Pancreas (tissue), 10 donors: ENCODE measurements around the gene DUSP3. TPM values are rescaled to one million over a fixed set of nuclear protein-coding genes. Genes with fewer than 3 reads are reported as not detected.

ENCODE experiments used
- ATAC-seq, 4 donors: fragments of 200-7000 bp; cut with Tn5 transposase; one replicate each; pipeline versions ENCODE4 v1.8.0 to v1.9.1; 2020; ENCODE audit warnings: mild to moderate bottlenecking in 4 of 4, moderate library complexity in 4 of 4
- DNase-seq, 6 donors: peaks; one replicate each; pipeline ENCODE4 v3.0.0-alpha.2; 2020
- FAIRE-seq: peaks from 2 replicates; lab custom pipeline; 2012; peaks lifted over from hg19 to GRCh38; lab: Jason Lieb, UNC
- H3K27ac ChIP-seq, 4 donors: fragments of 200-600 bp; sonication (generic); 1 replicate in 3 of 4; 2 replicates in 1 of 4; pipeline versions ENCODE4 v1.5.0 to v1.8.0; 2020
- H3K27me3 ChIP-seq, 4 donors: fragments of 200-600 bp; one replicate each; pipeline ENCODE4 v1.8.0; 2021
- H3K36me3 ChIP-seq, 3 donors: fragments of 200-600 bp; sonication (generic) in 1 of 3; one replicate each; pipeline versions ENCODE4 v1.5.0 to v1.8.0; 2020 to 2021
- H3K4me1 ChIP-seq, 3 donors: fragments of 200-600 bp; one replicate each; pipeline ENCODE4 v1.8.0; 2021
- H3K4me3 ChIP-seq, 4 donors: fragments of 200-600 bp; sonication (generic) in 2 of 4; one replicate each; pipeline versions ENCODE4 v1.5.0 to v1.8.0; 2020 to 2021
- H3K9me3 ChIP-seq, 4 donors: fragments of 200-600 bp; one replicate each; pipeline ENCODE4 v1.8.0; 2021
- CTCF ChIP-seq, 4 donors: fragments of 200-600 bp; sonication (generic) in 3 of 4; IDR thresholded peaks; one replicate each; pipeline versions ENCODE4 v1.5.0 to v1.8.0; 2021; ENCODE audit warnings: antibody characterized with exemption in 4 of 4
- WGBS, 2 donors: extraction: QIAGEN DNeasy Blood & Tissue Kit; methylation state at CpG; one replicate each; pipeline ENCODE4 v1.1.7; 2013; 5-methylcytosine and 5-hydroxymethylcytosine counted together
- intact Hi-C, 3 donors: fragments of 100-400 bp; cut with DNase I; formaldehyde crosslinking; loops; one replicate each; pipeline versions ENCODE4 v1.11.1 to v1.14.2; 2022
- polyA plus RNA-seq, 2 donors: library from polyadenylated mRNA; stranded (reverse); fragments of 200-250 nt; gene quantifications; one replicate each; pipeline ENCODE4 v1.2.3, GENCODE V29; 2013
- total RNA-seq, 6 donors: library from RNA; stranded (reverse); fragmentation: NEBNext Ultra II Directional in 4 of 6; extraction: Animal tissue kit (Norgen Biotek cat#: 25700) in 4 of 6; gene quantifications; one replicate each; pipeline versions ENCODE4 v1.2.1 to v1.2.4, GENCODE V29; 2021 to 2023
- donor health status: healthy with polysubstance abuse.
- donor health status: DM: no; HTN: no; CAD: no; lungs with moderate emphysema.
- donor health status: DM: no; HTN: no; CAD: no.
- donor health status: control.
- donor health status: control.
- donor health status: Bipolar disorder and iron deficiency.
- donor health status: DM: yes; HTN: yes; CAD: no.
- donor health status: DM: no; HTN: no; CAD: no.
- donor health status: DM: no; HTN: no; CAD: no.
- donor health status: DM: yes; HTN: yes; CAD: no.

The DUSP3 gene
- total and polyA plus RNA-seq, 8 donors: 29.4 to 52.3 (median 40.7) TPM

- H3K4me3 ChIP-seq: peak overlapping the region; percentile 49 to 100 (median 98)
- no peak for TF ChIP-seq CTCF (IDR thresholded peaks at IDR 0.05)
- H3K9me3 ChIP-seq: no peaks in the 10 kb centered on the region
- peaks cover 0 to 4% (median 2%) of the 10 kb centered on the region in 3 donors for H3K36me3 ChIP-seq
- H3K4me1 ChIP-seq: peaks cover 6 to 15% (median 6%) of the 10 kb centered on the region in 3 donors
- 9 to 10% methylated on average over 26 of the region's 26 CpGs for WGBS, 2 donors
- H3K27ac ChIP-seq: peak overlapping the region; percentile 100
- no peaks in the 10 kb centered on the region for H3K27me3 ChIP-seq
- DNase-seq (no peak), ATAC-seq (peak in 3 of 4 donors; percentile 1 to 6 (median 2)), FAIRE-seq (no peak)
- intact Hi-C loops: no loop called here
Measured at GRCh38 chr17:43779145-43780125, 658 bp upstream of the DUSP3 start.

GRCh38 chr17:43774304-43775250 lies 4.2 kb downstream of the DUSP3 start:
- Histone ChIP-seq H3K36me3 (peaks cover 0 to 31% (median 18%) of the 10 kb centered on the region in 3 donors), H3K4me3 (no peak overlapping the region), H3K27ac (no peak overlapping the region), H3K27me3 (no peaks in the 10 kb centered on the region), H3K4me1 (peaks cover 13 to 30% (median 15%) of the 10 kb centered on the region in 3 donors), H3K9me3 (no peaks in the 10 kb centered on the region)
- 92 to 93% methylated on average over 16 of the region's 16 CpGs for WGBS, 2 donors
- FAIRE-seq (no peak), DNase-seq (peak in 1 of 6 donors; percentile 33), ATAC-seq (no peak)
- intact Hi-C loops: no loop called here
- no peak for TF ChIP-seq CTCF (IDR thresholded peaks at IDR 0.05)

GRCh38 chr17:43772877-43773648 lies 5.7 kb downstream of the DUSP3 start:
- Histone ChIP-seq H3K27ac (peak overlapping the region in 2 of 4 donors; percentile 41 to 53), H3K9me3 (no peaks in the 10 kb centered on the region), H3K4me1 (peaks cover 13 to 30% (median 15%) of the 10 kb centered on the region in 3 donors), H3K4me3 (no peak overlapping the region), H3K36me3 (peaks cover 0 to 46% (median 22%) of the 10 kb centered on the region in 3 donors), H3K27me3 (no peaks in the 10 kb centered on the region)
- ATAC-seq: peak in 2 of 4 donors; percentile 3 to 39
- intact Hi-C loops: no loop called here
- WGBS, 2 donors: 74 to 79% methylated on average over 9 to 10 of the region's 10 CpGs
- no peak for FAIRE-seq
- no peak for TF ChIP-seq CTCF (IDR thresholded peaks at IDR 0.05)
- DNase-seq: peak in 1 of 6 donors; percentile 31

GRCh38 chr17:43771463-43771862 lies 7.3 kb downstream of the DUSP3 start:
- no peak overlapping the region for H3K4me3 ChIP-seq
- H3K27ac ChIP-seq: no peak overlapping the region
- ATAC-seq (no peak), FAIRE-seq (no peak), DNase-seq (no peak)
- no peak for TF ChIP-seq CTCF (IDR thresholded peaks at IDR 0.05)
- WGBS, 2 donors: 80 to 92% methylated on average over 9 of the region's 9 CpGs
- intact Hi-C loops: no loop called here
- H3K27me3 ChIP-seq: no peaks in the 10 kb centered on the region
- H3K9me3 ChIP-seq: no peaks in the 10 kb centered on the region
- peaks cover 7 to 17% (median 9%) of the 10 kb centered on the region in 3 donors for H3K4me1 ChIP-seq
- H3K36me3 ChIP-seq: peaks cover 0 to 48% (median 22%) of the 10 kb centered on the region in 3 donors
